PFSK-1 (cell line): Measurements from ENCODE around the gene EHBP1L1.

Source experiments
- FOXP2 ChIP-seq: optimal IDR thresholded peaks from 2 replicates; pipeline ENCODE3; 2011; ENCODE audit warnings: borderline replicate concordance, control low read depth, inconsistent platforms; ENCODE audit not compliant: insufficient read depth; ENCODE audit errors: extremely low read length, extremely low read depth
- POLR2AphosphoS5 ChIP-seq: IDR thresholded peaks from 2 replicates; pipeline ENCODE4 v1.6.1; 2012; ENCODE audit warnings: low read depth, mild to moderate bottlenecking, control low read depth, low read length, moderate library complexity
- REST ChIP-seq, 2 experiments: IDR thresholded peaks; 2 replicates each; pipeline versions ENCODE4 v1.6.1 to v1.8.0; 2011 to 2012; ENCODE audit warnings: low read depth in 2 of 2, low read length in 2 of 2, control low read depth in 1 of 2, inconsistent platforms in 1 of 2, mild to moderate bottlenecking in 1 of 2, moderate library complexity in 1 of 2; ENCODE audit not compliant: insufficient read depth in 1 of 2
- SIN3A ChIP-seq: IDR thresholded peaks from 2 replicates; pipeline ENCODE4 v1.6.1; 2012; ENCODE audit warnings: mild to moderate bottlenecking, low read length, moderate library complexity, borderline replicate concordance; ENCODE audit not compliant: insufficient read depth
- TAF1 ChIP-seq: IDR thresholded peaks from 2 replicates; pipeline ENCODE4 v1.6.1; 2012; ENCODE audit warnings: low read length, control low read depth, borderline replicate concordance; ENCODE audit not compliant: insufficient read depth

The EHBP1L1 gene

GRCh38 chr11:65560555-65561418 is 15.1 kb upstream of the EHBP1L1 start:
- TF ChIP-seq REST (IDR thresholded peaks at IDR 0.05; ENCODE audit: insufficient read depth in 1 of 2, low read depth in 2 of 2, low read length in 2 of 2) (no peak), POLR2AphosphoS5 (peak; percentile 63; the same call in 1 of the 2 replicates), FOXP2 (no peak)

- TF ChIP-seq SIN3A (no peak), REST (IDR thresholded peaks at IDR 0.05; ENCODE audit: insufficient read depth in 1 of 2, low read depth in 2 of 2, low read length in 2 of 2) (no peak), TAF1 (no peak), FOXP2 (no peak), POLR2AphosphoS5 (no peak)
Observed at GRCh38 chr11:65562020-65562419, 13.8 kb upstream of the EHBP1L1 start.

- TF ChIP-seq REST (IDR thresholded peaks at IDR 0.05; ENCODE audit: insufficient read depth in 1 of 2, low read depth in 2 of 2, low read length in 2 of 2) (no peak), TAF1 (no peak), POLR2AphosphoS5 (no peak), SIN3A (no peak), FOXP2 (no peak)
Observed at GRCh38 chr11:65562788-65563187, 13.1 kb upstream of the EHBP1L1 start.

GRCh38 chr11:65563601-65564000 is 12.3 kb upstream of the EHBP1L1 start:
- TF ChIP-seq FOXP2 = no peak
- no peak for TF ChIP-seq REST (IDR thresholded peaks at IDR 0.05; ENCODE audit: insufficient read depth in 1 of 2, low read depth in 2 of 2, low read length in 2 of 2)
- no peak for TF ChIP-seq POLR2AphosphoS5
- no peak for TF ChIP-seq SIN3A
- TF ChIP-seq TAF1 = no peak
